OCI-LY1 (cell line): Measurements from ENCODE around the gene LMBRD2.

Source experiments
- H2AFZ ChIP-seq: fragments of 200-600 bp; sonication (generic), shearing (Covaris generic); 2 replicates; pipeline ENCODE4 v1.6.0; 2014; ENCODE audit warnings: antibody characterized with exemption, mild to moderate bottlenecking, low read length
- H3F3A ChIP-seq: fragments of 200-600 bp; sonication (generic), shearing (Covaris generic); 2 replicates; pipeline ENCODE4 v1.6.0; 2014; ENCODE audit warnings: mild to moderate bottlenecking, antibody characterized with exemption, low read length, moderate library complexity; ENCODE audit not compliant: insufficient read depth
- H3K27ac ChIP-seq: fragments of 200-600 bp; sonication (generic); 2 replicates; pipeline ENCODE4 v1.5.1; 2014; ENCODE audit warnings: low read length, mixed run types, mild to moderate bottlenecking, low read depth; ENCODE audit not compliant: poor library complexity, severe bottlenecking
- H3K27me3 ChIP-seq: fragments of 200-600 bp; sonication (generic); 2 replicates; pipeline ENCODE4 v1.6.0; 2014; ENCODE audit warnings: antibody characterized with exemption, mild to moderate bottlenecking, low read length, moderate library complexity; ENCODE audit not compliant: insufficient read depth
- H3K36me3 ChIP-seq: fragments of 200-600 bp; sonication (generic); 2 replicates; pipeline ENCODE4 v1.6.1; 2014; ENCODE audit warnings: mild to moderate bottlenecking, antibody characterized with exemption, low read length, moderate library complexity, mixed read lengths; ENCODE audit not compliant: insufficient read depth
- H3K4me1 ChIP-seq: fragments of 200-600 bp; sonication (generic); 2 replicates; pipeline ENCODE4 v1.5.1; 2014; ENCODE audit warnings: mild to moderate bottlenecking, low read length, moderate library complexity; ENCODE audit not compliant: insufficient read depth, severe bottlenecking
- H3K4me2 ChIP-seq: fragments of 200-600 bp; sonication (generic), shearing (Covaris generic); 2 replicates; pipeline ENCODE4 v1.6.1; 2014; ENCODE audit warnings: low read length
- H3K4me3 ChIP-seq: fragments of 200-600 bp; sonication (generic); 2 replicates; pipeline ENCODE4 v1.5.1; 2014; ENCODE audit warnings: low read length, low read depth, mild to moderate bottlenecking, mixed read lengths; ENCODE audit not compliant: poor library complexity, severe bottlenecking
- H3K79me2 ChIP-seq: fragments of 200-600 bp; shearing (Covaris generic); 2 replicates; pipeline ENCODE4 v1.6.1; 2016; ENCODE audit warnings: mixed run types, low read length, mixed read lengths; ENCODE audit not compliant: insufficient read depth
- H3K9ac ChIP-seq: fragments of 200-600 bp; sonication (generic), shearing (Covaris generic); 2 replicates; pipeline ENCODE4 v1.6.1; 2014; ENCODE audit warnings: mild to moderate bottlenecking, low read length, mixed read lengths
- H3K9me2 ChIP-seq: fragments of 200-600 bp; sonication (generic), shearing (Covaris generic); 2 replicates; pipeline ENCODE4 v1.6.1; 2014; ENCODE audit warnings: low read depth, mild to moderate bottlenecking, low read length, mixed read lengths
- H3K9me3 ChIP-seq: fragments of 200-600 bp; shearing (Covaris generic); 2 replicates; pipeline ENCODE4 v1.6.1; 2014; ENCODE audit warnings: low read length, mixed read lengths
- H4K20me1 ChIP-seq: fragments of 200-600 bp; sonication (generic), shearing (Covaris generic); 2 replicates; pipeline ENCODE4 v1.6.0; 2016; ENCODE audit warnings: mild to moderate bottlenecking, low read length; ENCODE audit not compliant: insufficient read depth
- CTCF ChIP-seq: fragments of 200-600 bp; sonication (generic), shearing (Covaris generic); IDR thresholded peaks from 2 replicates; pipeline ENCODE4 v1.5.1; 2017; ENCODE audit warnings: mild to moderate bottlenecking, antibody characterized with exemption, low read length, moderate library complexity, mixed read lengths
- EZH2 ChIP-seq: fragments of 200-600 bp; sonication (generic), shearing (Covaris generic); IDR thresholded peaks from 2 replicates; pipeline ENCODE4 v1.8.0; 2017; ENCODE audit warnings: borderline replicate concordance, mixed run types, mild to moderate bottlenecking, antibody characterized with exemption, low read length, moderate library complexity, mixed read lengths

Gene LMBRD2

DNA sequence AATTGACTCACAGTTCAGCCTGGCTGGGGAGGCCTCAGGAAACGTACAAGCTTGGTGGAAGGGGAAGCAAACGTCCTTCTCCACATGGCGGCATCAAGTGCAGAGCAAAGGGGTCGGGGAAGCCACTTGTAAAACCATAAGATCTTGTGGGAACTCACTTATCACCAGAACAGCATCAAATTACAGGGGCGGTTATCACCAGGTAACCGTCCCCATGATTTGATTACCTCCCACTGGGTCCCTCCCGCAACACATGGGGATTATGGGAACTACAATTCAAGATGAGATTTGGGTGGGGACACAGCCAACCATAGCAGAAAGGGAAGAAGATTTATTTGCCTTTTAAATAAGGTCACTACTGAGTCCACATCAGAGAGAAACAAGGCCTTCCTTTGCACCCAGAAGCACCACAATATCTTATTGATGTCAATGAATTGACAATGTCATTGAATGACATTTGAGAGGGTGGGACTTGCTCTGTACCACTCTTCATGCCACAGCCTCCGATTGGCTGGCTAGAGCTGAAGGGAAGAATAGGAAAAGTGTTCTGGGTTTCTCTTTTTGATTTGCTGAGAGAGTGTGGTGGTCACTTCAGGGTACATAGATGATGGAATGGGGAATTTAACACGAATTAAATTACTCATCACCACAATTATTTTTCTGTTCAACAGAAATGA lies 11.3 kb upstream of the LMBRD2 start:
- no peak overlapping the region for H3K4me2 ChIP-seq
- no peaks in the 10 kb centered on the region for H3K9me2 ChIP-seq
- peaks cover 4% of the 10 kb centered on the region; the same call in 1 of the 2 replicates for H3K79me2 ChIP-seq
- H3K36me3 ChIP-seq = peaks cover 100% of the 10 kb centered on the region
- TF ChIP-seq CTCF (no peak), EZH2 (no peak)
- no peaks in the 10 kb centered on the region for H3K9me3 ChIP-seq
- H3K4me1 ChIP-seq = no peaks in the 10 kb centered on the region
- H3K4me3 ChIP-seq = no peak overlapping the region
- H3K27me3 ChIP-seq = no peaks in the 10 kb centered on the region
- H2AFZ ChIP-seq = no peak overlapping the region
- H3K27ac ChIP-seq = no peak overlapping the region
- H3F3A ChIP-seq = no peaks in the 10 kb centered on the region
- no peaks in the 10 kb centered on the region for H4K20me1 ChIP-seq
- H3K9ac ChIP-seq = no peak overlapping the region

DNA sequence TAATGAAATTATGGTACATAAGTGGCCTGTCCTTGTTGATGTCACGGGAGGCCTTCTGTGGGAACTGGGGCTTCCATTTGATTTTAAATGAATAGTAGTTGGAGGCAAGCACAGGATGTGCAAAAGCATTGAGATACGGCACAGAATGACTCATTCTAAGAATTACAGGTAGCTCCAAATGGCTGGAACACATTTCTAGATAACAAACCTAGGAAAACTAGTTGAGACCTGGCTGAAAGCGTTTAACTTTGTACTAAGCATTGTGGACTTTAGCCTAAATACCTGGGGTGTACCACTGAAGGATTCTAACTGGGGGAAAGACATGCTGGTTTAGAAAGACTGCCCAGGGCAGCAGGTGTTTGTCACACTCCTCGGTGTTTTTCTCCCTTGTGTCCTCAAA lies 9.7 kb upstream of the LMBRD2 start:
- H3K9me2 ChIP-seq = no peaks in the 10 kb centered on the region
- no peaks in the 10 kb centered on the region for H3K9me3 ChIP-seq
- peaks cover 12% of the 10 kb centered on the region for H3K79me2 ChIP-seq
- no peak overlapping the region for H3K4me3 ChIP-seq
- no peaks in the 10 kb centered on the region for H3F3A ChIP-seq
- H3K27me3 ChIP-seq = no peaks in the 10 kb centered on the region
- no peak overlapping the region for H3K9ac ChIP-seq
- no peak overlapping the region for H3K27ac ChIP-seq
- H3K4me2 ChIP-seq = no peak overlapping the region
- H2AFZ ChIP-seq = no peak overlapping the region
- TF ChIP-seq EZH2 (no peak), CTCF (no peak)
- H3K36me3 ChIP-seq = peaks cover 100% of the 10 kb centered on the region
- no peaks in the 10 kb centered on the region for H4K20me1 ChIP-seq
- H3K4me1 ChIP-seq = no peaks in the 10 kb centered on the region

DNA sequence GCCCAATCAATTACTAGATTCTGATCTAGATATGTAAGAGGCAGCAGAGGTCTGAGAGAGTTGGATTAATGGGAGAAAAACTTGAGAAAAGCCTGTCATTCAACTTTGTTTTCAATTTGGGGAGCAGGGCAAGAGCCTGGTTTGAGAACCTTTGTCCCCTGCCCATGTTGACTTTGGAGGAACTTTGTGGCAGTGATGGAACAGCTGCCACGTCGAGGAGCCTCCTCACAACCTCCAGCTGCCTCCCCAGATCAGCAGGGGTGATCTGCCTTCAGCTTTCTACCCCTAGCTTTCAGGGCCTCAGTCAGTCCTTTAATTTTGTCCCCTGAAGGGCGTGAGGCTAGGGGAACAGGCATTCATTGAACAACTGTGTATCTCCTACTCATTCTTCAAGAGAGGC lies 8.9 kb upstream of the LMBRD2 start:
- no peaks in the 10 kb centered on the region for H3F3A ChIP-seq
- no peak overlapping the region for H3K27ac ChIP-seq
- H3K79me2 ChIP-seq = peaks cover 13% of the 10 kb centered on the region
- no peaks in the 10 kb centered on the region for H3K4me1 ChIP-seq
- H4K20me1 ChIP-seq = no peaks in the 10 kb centered on the region
- H3K36me3 ChIP-seq = peaks cover 100% of the 10 kb centered on the region
- no peaks in the 10 kb centered on the region for H3K27me3 ChIP-seq
- H3K9me3 ChIP-seq = no peaks in the 10 kb centered on the region
- no peak overlapping the region for H3K4me3 ChIP-seq
- no peak for TF ChIP-seq CTCF
- TF ChIP-seq EZH2 = no peak
- no peak overlapping the region for H3K4me2 ChIP-seq
- H3K9ac ChIP-seq = no peak overlapping the region
- H2AFZ ChIP-seq = no peak overlapping the region
- H3K9me2 ChIP-seq = no peaks in the 10 kb centered on the region
